Activated naive CD4-positive, alpha-beta T cell treated with anti-CD3 and anti-CD28 coated beads, Interleukin-2, amount 50 U/mL, for 24 hours (primary cell): ENCODE measurements around the gene OLA1.

Experiments
- H3K27ac Mint-ChIP-seq: one replicate; pipeline ENCODE4 v1.8.0; 2021; ENCODE audit warnings: mild to moderate bottlenecking, mixed read lengths
- H3K27me3 Mint-ChIP-seq: one replicate; pipeline ENCODE4 v1.8.0; 2021; ENCODE audit warnings: mixed read lengths
- H3K36me3 Mint-ChIP-seq: one replicate; pipeline ENCODE4 v1.8.0; 2021; ENCODE audit warnings: mixed read lengths
- H3K4me1 Mint-ChIP-seq: one replicate; pipeline ENCODE4 v1.8.0; 2021; ENCODE audit warnings: mixed read lengths
- H3K4me3 Mint-ChIP-seq: one replicate; pipeline ENCODE4 v1.8.0; 2021; ENCODE audit warnings: mild to moderate bottlenecking, mixed read lengths
- H3K9me3 Mint-ChIP-seq: one replicate; pipeline ENCODE4 v1.8.0; 2021; ENCODE audit warnings: mixed read lengths

OLA1 gene

DNA sequence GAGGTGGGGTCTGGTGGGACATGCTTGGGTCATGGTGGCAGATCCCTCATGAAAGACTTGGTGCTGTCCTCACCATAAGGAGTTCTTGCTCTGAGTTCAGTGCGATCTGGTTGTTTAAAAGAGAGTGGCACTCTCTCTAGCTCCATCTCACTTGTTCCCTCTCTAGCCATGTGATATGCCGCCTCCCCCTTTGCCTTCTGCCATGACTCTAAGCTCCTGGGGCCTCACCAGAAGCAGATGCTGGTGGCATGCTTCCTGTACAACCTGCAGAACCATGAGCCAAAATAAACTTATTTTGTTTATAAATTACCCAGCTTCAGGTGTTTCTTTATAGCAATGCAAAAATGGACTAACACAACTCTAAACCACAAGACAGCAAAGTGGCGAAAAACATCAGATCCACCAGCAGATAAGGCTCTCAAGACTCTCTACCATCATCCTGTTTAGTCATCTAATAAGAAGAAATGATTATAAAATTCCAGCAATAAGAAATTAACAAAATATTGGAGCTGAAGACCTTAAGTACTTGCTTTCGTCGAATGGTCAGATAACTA lies 75.5 kb downstream of the OLA1 start:
- Mint-ChIP-seq H3K27ac (no peak overlapping the region), H3K27me3 (no peaks in the 10 kb centered on the region), H3K4me1 (peaks cover 8% of the 10 kb centered on the region), H3K36me3 (peaks cover 56% of the 10 kb centered on the region), H3K9me3 (peaks cover 28% of the 10 kb centered on the region), H3K4me3 (no peak overlapping the region)

GRCh38 chr2:174171686-174172445 lies 76.5 kb downstream of the OLA1 start:
- no peak overlapping the region for H3K4me3 Mint-ChIP-seq
- H3K27me3 Mint-ChIP-seq = no peaks in the 10 kb centered on the region
- H3K36me3 Mint-ChIP-seq = peaks cover 52% of the 10 kb centered on the region
- H3K27ac Mint-ChIP-seq = no peak overlapping the region
- H3K4me1 Mint-ChIP-seq = peaks cover 5% of the 10 kb centered on the region
- H3K9me3 Mint-ChIP-seq = peaks cover 28% of the 10 kb centered on the region

GRCh38 chr2:174169372-174169771 lies 79.0 kb downstream of the OLA1 start:
- Mint-ChIP-seq H3K4me1 (peaks cover 3% of the 10 kb centered on the region), H3K27ac (no peak overlapping the region), H3K9me3 (peaks cover 22% of the 10 kb centered on the region), H3K27me3 (no peaks in the 10 kb centered on the region), H3K4me3 (no peak overlapping the region), H3K36me3 (peaks cover 44% of the 10 kb centered on the region)

DNA sequence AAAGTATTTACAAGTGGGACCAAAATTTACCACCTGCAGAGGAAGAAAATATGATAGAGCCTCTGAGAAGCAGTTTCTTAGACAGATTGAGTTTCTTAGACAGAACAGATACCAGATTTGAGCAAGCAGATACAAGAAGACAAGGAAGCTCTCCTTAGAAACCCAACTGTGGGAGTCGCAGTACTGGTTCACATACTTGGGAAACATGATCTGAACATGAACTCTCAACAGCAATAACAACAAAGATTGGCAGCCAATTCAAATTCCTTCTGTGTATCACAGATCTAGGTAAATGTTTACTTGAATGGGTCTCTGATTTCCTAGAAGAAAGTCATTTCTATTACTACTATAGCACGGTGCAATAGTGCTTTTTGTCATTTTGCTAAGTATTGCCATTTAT lies 82.1 kb downstream of the OLA1 start:
- Mint-ChIP-seq H3K4me1 (no peaks in the 10 kb centered on the region), H3K4me3 (no peak overlapping the region), H3K36me3 (peaks cover 37% of the 10 kb centered on the region), H3K27me3 (no peaks in the 10 kb centered on the region), H3K9me3 (peaks cover 17% of the 10 kb centered on the region), H3K27ac (no peak overlapping the region)

- Mint-ChIP-seq H3K4me1 (no peaks in the 10 kb centered on the region), H3K36me3 (peaks cover 18% of the 10 kb centered on the region), H3K9me3 (peaks cover 10% of the 10 kb centered on the region), H3K4me3 (no peak overlapping the region), H3K27me3 (no peaks in the 10 kb centered on the region), H3K27ac (no peak overlapping the region)
Observed at GRCh38 chr2:174161490-174161889, 86.8 kb downstream of the OLA1 start.

DNA sequence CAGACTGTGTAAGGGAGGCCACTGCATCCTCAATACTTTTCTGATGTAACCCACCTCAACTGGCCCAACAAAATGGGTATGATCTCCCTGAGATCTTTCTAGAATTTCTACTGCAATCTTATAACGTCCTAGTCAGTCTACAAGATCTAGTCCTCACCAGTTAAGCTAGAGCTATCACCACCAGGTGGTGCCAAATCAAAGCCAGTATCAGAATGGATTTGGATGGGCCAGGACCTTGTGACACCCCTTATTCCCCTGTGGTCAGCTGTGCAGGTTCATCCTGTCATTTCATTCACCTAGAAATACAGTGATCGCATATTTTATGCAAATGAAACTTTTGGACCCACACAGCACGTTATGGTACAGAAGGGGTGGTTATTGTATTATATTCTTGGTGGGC lies 90.3 kb downstream of the OLA1 start:
- no peaks in the 10 kb centered on the region for H3K9me3 Mint-ChIP-seq
- H3K4me1 Mint-ChIP-seq = peaks cover 4% of the 10 kb centered on the region
- H3K27ac Mint-ChIP-seq = no peak overlapping the region
- no peak overlapping the region for H3K4me3 Mint-ChIP-seq
- no peaks in the 10 kb centered on the region for H3K27me3 Mint-ChIP-seq
- peaks cover 13% of the 10 kb centered on the region for H3K36me3 Mint-ChIP-seq

DNA sequence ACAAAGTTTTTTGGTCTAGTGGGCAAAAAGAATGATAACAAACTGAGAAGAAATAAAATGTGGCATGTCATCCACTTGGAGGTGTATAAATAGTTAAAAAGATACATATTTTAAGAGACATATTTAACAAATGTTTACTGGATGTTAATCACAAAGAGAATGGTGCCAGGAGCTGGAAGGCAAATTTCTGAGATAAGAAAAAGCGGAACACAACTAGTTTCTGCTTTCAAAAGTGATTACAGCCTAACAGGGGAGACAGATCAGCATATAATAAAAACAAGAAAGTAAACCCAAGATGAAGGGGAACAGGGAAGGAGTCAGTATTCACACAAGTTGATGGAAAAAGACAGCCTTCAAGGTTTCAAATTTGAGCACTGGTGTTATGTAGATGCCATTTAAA lies 91.3 kb downstream of the OLA1 start:
- Mint-ChIP-seq H3K4me1 (peaks cover 4% of the 10 kb centered on the region), H3K27ac (no peak overlapping the region), H3K36me3 (peaks cover 14% of the 10 kb centered on the region), H3K9me3 (no peaks in the 10 kb centered on the region), H3K27me3 (no peaks in the 10 kb centered on the region), H3K4me3 (no peak overlapping the region)

DNA sequence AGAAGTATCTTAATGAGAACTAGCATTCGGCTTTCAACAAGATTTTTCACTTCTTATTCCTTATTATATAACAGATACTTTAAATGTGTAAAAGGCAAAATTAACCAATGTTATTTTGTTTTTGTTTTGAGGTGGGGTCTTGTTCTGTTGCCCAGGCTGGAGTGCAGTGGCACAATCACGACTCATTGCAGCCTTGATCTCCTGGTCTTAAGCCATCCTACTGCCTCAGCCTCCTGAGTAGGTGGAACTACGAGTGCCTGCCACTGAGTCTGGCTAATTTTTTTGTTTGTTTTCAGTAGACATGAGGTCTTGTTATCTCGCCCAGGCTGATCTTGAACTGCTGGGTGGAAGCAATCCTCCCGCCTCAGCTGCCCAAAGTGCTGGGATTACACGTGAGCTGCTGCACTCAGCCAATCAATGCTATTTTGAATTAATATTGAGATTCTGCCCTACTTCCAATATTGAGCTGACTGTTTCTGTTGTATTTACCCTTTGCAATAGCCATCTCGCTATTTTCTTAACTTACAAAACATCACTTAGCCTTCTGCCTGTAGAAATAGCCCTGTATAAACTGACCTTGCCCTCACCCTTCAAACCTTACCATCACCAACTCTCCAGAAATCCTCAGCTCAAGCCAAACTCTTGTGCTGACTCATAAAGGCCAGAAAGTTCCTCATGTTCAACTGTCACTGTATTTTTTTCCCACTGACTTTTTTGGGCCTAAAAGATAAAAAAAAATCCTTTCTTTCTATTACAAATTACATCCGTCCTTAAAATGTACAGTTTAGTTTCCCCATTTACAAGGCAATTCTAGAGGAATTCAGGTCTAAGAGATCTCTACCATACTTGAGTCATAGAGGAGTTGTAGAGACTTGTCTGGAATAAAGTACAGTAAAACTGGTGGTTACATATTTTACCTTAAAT lies 94.3 kb downstream of the OLA1 start:
- H3K4me1 Mint-ChIP-seq = peaks cover 4% of the 10 kb centered on the region
- no peak overlapping the region for H3K4me3 Mint-ChIP-seq
- H3K27ac Mint-ChIP-seq = no peak overlapping the region

DNA sequence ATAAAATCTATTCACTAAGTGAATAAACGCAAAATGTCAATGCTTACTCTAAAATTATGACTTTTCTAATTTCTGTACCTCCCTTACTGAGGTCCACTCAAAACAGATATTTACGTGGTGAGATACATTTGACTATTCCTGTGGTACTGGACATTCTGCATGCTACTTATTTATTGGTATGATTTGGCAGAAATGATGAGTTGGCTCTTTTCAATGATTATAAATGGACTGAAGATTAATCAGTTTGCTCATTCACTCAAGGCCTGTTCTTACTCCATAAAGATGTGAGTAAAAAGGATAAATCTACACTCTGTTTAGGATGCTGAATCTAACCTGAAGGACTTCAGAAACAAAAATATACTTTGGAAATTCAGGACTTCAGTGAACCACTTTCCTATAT lies 98.8 kb downstream of the OLA1 start:
- Mint-ChIP-seq H3K4me1 (peaks cover 4% of the 10 kb centered on the region), H3K27me3 (no peaks in the 10 kb centered on the region), H3K4me3 (no peak overlapping the region), H3K27ac (no peak overlapping the region), H3K9me3 (no peaks in the 10 kb centered on the region), H3K36me3 (peaks cover 14% of the 10 kb centered on the region)

More for the DNA sequence above, 94.3 kb downstream of the OLA1 start:
- H3K36me3 Mint-ChIP-seq = peaks cover 16% of the 10 kb centered on the region
- no peaks in the 10 kb centered on the region for H3K9me3 Mint-ChIP-seq
- no peaks in the 10 kb centered on the region for H3K27me3 Mint-ChIP-seq

GRCh38 chr2:174148833-174149232 lies 99.5 kb downstream of the OLA1 start:
- Mint-ChIP-seq H3K4me1 (no peaks in the 10 kb centered on the region), H3K4me3 (no peak overlapping the region), H3K9me3 (no peaks in the 10 kb centered on the region), H3K36me3 (peaks cover 14% of the 10 kb centered on the region), H3K27ac (no peak overlapping the region), H3K27me3 (no peaks in the 10 kb centered on the region)

DNA sequence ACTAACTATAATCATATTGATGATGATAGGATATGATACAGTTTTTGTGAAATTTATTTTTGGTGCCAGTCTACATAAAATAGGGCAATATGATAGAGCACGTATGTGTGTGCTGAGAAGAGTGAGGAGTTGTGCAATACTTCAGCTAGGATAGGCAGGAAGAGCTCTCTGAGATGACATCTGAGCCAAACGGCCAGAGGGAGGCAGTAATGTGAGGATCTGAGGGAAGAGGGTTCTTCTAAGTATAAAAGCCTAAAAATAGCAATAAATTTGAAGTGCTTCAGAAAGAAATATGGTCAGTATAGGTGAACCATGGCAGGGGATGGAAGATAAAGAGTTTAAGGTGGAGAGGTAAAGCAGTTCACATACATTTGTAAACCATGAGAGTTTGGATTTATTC lies 102.5 kb downstream of the OLA1 start:
- peaks cover 16% of the 10 kb centered on the region for H3K36me3 Mint-ChIP-seq
- H3K9me3 Mint-ChIP-seq = no peaks in the 10 kb centered on the region
- no peaks in the 10 kb centered on the region for H3K27me3 Mint-ChIP-seq
- no peak overlapping the region for H3K27ac Mint-ChIP-seq
- H3K4me1 Mint-ChIP-seq = no peaks in the 10 kb centered on the region
- H3K4me3 Mint-ChIP-seq = no peak overlapping the region

DNA sequence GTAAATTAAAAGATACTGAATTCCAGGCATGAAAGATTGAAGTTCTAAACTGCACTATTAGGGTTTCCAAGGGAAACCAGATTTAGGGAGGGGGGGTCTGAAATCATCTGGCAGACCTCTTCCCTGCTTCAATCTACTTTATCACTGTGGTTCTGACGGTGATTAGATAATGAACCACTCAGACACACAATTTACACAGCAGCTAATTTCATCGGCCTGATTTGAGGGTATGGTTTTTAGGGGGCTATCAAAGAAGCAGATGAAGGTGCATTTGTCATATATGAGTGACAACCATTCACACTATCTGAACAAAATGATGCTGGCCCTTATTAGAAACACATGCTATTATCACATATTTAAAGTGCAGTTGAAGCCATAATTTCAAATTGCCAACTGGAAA lies 106.0 kb downstream of the OLA1 start:
- Mint-ChIP-seq H3K4me1 (no peaks in the 10 kb centered on the region), H3K36me3 (peaks cover 22% of the 10 kb centered on the region), H3K27me3 (no peaks in the 10 kb centered on the region), H3K4me3 (no peak overlapping the region), H3K9me3 (no peaks in the 10 kb centered on the region), H3K27ac (no peak overlapping the region)

DNA sequence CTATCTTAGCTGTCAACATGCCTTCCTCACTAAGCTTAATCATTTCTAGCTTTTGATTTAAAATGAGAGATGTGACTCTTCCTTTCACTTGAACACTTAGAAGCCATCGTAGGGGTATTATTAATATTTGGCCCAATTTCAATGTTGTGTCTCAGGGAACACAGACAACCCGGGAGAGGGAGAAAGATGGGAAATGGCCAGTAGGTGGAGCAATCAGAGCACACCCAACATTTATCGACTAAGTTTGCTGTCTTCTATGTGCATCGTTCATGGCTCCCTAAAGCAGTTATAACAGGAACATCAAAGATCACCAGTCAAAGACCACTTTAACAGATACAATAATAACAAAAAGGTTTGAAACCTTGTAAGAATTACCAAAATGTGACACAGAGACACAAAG lies 110.2 kb downstream of the OLA1 start:
- Mint-ChIP-seq H3K4me1 (no peaks in the 10 kb centered on the region), H3K27ac (no peak overlapping the region), H3K4me3 (no peak overlapping the region), H3K36me3 (peaks cover 32% of the 10 kb centered on the region), H3K9me3 (no peaks in the 10 kb centered on the region), H3K27me3 (no peaks in the 10 kb centered on the region)

GRCh38 chr2:174135981-174136380 lies 112.4 kb downstream of the OLA1 start:
- Mint-ChIP-seq H3K36me3 (peaks cover 33% of the 10 kb centered on the region), H3K4me3 (no peak overlapping the region), H3K9me3 (no peaks in the 10 kb centered on the region), H3K27me3 (no peaks in the 10 kb centered on the region), H3K4me1 (no peaks in the 10 kb centered on the region), H3K27ac (no peak overlapping the region)

GRCh38 chr2:174125090-174125489 lies 123.2 kb downstream of the OLA1 start:
- Mint-ChIP-seq H3K4me1 (peaks cover 7% of the 10 kb centered on the region), H3K36me3 (peaks cover 14% of the 10 kb centered on the region), H3K27me3 (no peaks in the 10 kb centered on the region)

GRCh38 chr2:174124181-174124580 lies 124.2 kb downstream of the OLA1 start:
- Mint-ChIP-seq H3K9me3 (no peaks in the 10 kb centered on the region), H3K27ac (no peak overlapping the region), H3K36me3 (peaks cover 11% of the 10 kb centered on the region), H3K27me3 (no peaks in the 10 kb centered on the region), H3K4me3 (no peak overlapping the region), H3K4me1 (peaks cover 7% of the 10 kb centered on the region)

More at GRCh38 chr2:174125090-174125489, 123.2 kb downstream of the OLA1 start:
- Mint-ChIP-seq H3K9me3 (no peaks in the 10 kb centered on the region), H3K27ac (no peak overlapping the region), H3K4me3 (no peak overlapping the region)
